Measurements from ENCODE around the gene C2CD3. TPM values are rescaled to one million over a fixed set of nuclear protein-coding genes. Genes with fewer than 3 reads are reported as not detected.

The C2CD3 gene
- total and polyA plus RNA-seq, 2 experiments from 2014 or later, result 7.3 to 9.2 TPM

- Histone ChIP-seq H3K9ac (no peak overlapping the region), H3K36me3 (ENCODE audit: low read depth) (peaks cover 52% of the 10 kb centered on the region), H3K9me2 (ENCODE audit: insufficient read depth) (no peaks in the 10 kb centered on the region; the same call in 1 of the 2 replicates), H3K4me2 (ENCODE audit: unreplicated experiment) (no peak overlapping the region), H3K79me2 (ENCODE audit: insufficient read depth) (peaks cover 25% of the 10 kb centered on the region), H3F3A (ENCODE audit: insufficient read depth) (no peaks in the 10 kb centered on the region), H3K27me3 (replicated peaks; ENCODE audit: insufficient read depth) (no peaks in the 10 kb centered on the region), H2AFZ (no peak overlapping the region), H4K20me1 (ENCODE audit: insufficient read depth) (no peaks in the 10 kb centered on the region), H3K9me3 (ENCODE audit: low read depth) (no peaks in the 10 kb centered on the region), H3K4me1 (ENCODE audit: insufficient read depth) (no peaks in the 10 kb centered on the region), H3K27ac (no peak overlapping the region), H3K4me3 (no peak overlapping the region)
- TF ChIP-seq EZH2phosphoT487 (IDR thresholded peaks at IDR 0.05; ENCODE audit: insufficient read depth, low read depth) (no peak), EZH2 (IDR thresholded peaks at IDR 0.05; ENCODE audit: insufficient read depth, poor library complexity, severe bottlenecking) (no peak)
- 85 to 95% methylated on average over 1 of the region's 1 CpG for WGBS, 2 experiments (ENCODE audit: low coverage in 1 of 2, low lambda C conversion rate in 2 of 2, missing lambda C conversion rate in 2 of 2)
- DNase-seq, result no peak
- in situ Hi-C loops (cut with MboI), result no loop called here
Measured at GRCh38 chr11:74206746-74207145, 35.9 kb upstream of the C2CD3 start.

GRCh38 chr11:74205181-74205580 is 34.4 kb upstream of the C2CD3 start:
- Histone ChIP-seq H3F3A (ENCODE audit: insufficient read depth) (no peaks in the 10 kb centered on the region), H3K4me1 (ENCODE audit: insufficient read depth) (no peaks in the 10 kb centered on the region), H3K27ac (no peak overlapping the region), H4K20me1 (ENCODE audit: insufficient read depth) (no peaks in the 10 kb centered on the region), H3K9me2 (ENCODE audit: insufficient read depth) (no peaks in the 10 kb centered on the region), H3K9me3 (ENCODE audit: low read depth) (no peaks in the 10 kb centered on the region), H3K79me2 (ENCODE audit: insufficient read depth) (peaks cover 41% of the 10 kb centered on the region), H2AFZ (no peak overlapping the region), H3K4me3 (no peak overlapping the region), H3K27me3 (replicated peaks; ENCODE audit: insufficient read depth) (no peaks in the 10 kb centered on the region), H3K36me3 (ENCODE audit: low read depth) (peaks cover 36% of the 10 kb centered on the region), H3K9ac (no peak overlapping the region), H3K4me2 (ENCODE audit: unreplicated experiment) (no peak overlapping the region)
- no peak for TF ChIP-seq EZH2phosphoT487 (IDR thresholded peaks at IDR 0.05; ENCODE audit: insufficient read depth, low read depth)
- no peak for TF ChIP-seq EZH2 (IDR thresholded peaks at IDR 0.05; ENCODE audit: insufficient read depth, poor library complexity, severe bottlenecking)
- no peak for DNase-seq
- in situ Hi-C loops (cut with MboI), result no loop called here
- 94 to 100% methylated on average over 1 of the region's 1 CpG for WGBS, 2 experiments (ENCODE audit: low coverage in 1 of 2, low lambda C conversion rate in 2 of 2, missing lambda C conversion rate in 2 of 2)

- Histone ChIP-seq H3K79me2 (ENCODE audit: insufficient read depth) (peaks cover 45% of the 10 kb centered on the region), H3K4me1 (ENCODE audit: insufficient read depth) (no peaks in the 10 kb centered on the region), H4K20me1 (ENCODE audit: insufficient read depth) (no peaks in the 10 kb centered on the region), H2AFZ (no peak overlapping the region), H3K4me3 (no peak overlapping the region), H3K36me3 (ENCODE audit: low read depth) (peaks cover 35% of the 10 kb centered on the region), H3K27me3 (replicated peaks; ENCODE audit: insufficient read depth) (no peaks in the 10 kb centered on the region), H3K4me2 (ENCODE audit: unreplicated experiment) (no peak overlapping the region), H3K27ac (no peak overlapping the region), H3F3A (ENCODE audit: insufficient read depth) (no peaks in the 10 kb centered on the region), H3K9ac (no peak overlapping the region), H3K9me2 (ENCODE audit: insufficient read depth) (no peaks in the 10 kb centered on the region), H3K9me3 (ENCODE audit: low read depth) (no peaks in the 10 kb centered on the region)
- in situ Hi-C loops (cut with MboI), result no loop called here
- DNase-seq, result no peak
- 98 to 100% methylated on average over 1 of the region's 1 CpG for WGBS, 2 experiments (ENCODE audit: low coverage in 1 of 2, low lambda C conversion rate in 2 of 2, missing lambda C conversion rate in 2 of 2)
- TF ChIP-seq EZH2phosphoT487 (IDR thresholded peaks at IDR 0.05; ENCODE audit: insufficient read depth, low read depth) (no peak), EZH2 (IDR thresholded peaks at IDR 0.05; ENCODE audit: insufficient read depth, poor library complexity, severe bottlenecking) (no peak)
Measured at GRCh38 chr11:74204701-74205100, 33.9 kb upstream of the C2CD3 start.

GRCh38 chr11:74203966-74204365 is 33.2 kb upstream of the C2CD3 start:
- WGBS, 2 experiments (ENCODE audit: low coverage in 1 of 2, low lambda C conversion rate in 2 of 2, missing lambda C conversion rate in 2 of 2), result 97 to 100% methylated on average over 2 of the region's 2 CpGs
- no peaks in the 10 kb centered on the region for H3K9me2 ChIP-seq (ENCODE audit: insufficient read depth)
- no peak overlapping the region for H2AFZ ChIP-seq
- H3K4me3 ChIP-seq, result no peak overlapping the region
- peaks cover 27% of the 10 kb centered on the region for H3K36me3 ChIP-seq (ENCODE audit: low read depth)
- TF ChIP-seq EZH2 (IDR thresholded peaks at IDR 0.05; ENCODE audit: insufficient read depth, poor library complexity, severe bottlenecking), result no peak
- no peak for TF ChIP-seq EZH2phosphoT487 (IDR thresholded peaks at IDR 0.05; ENCODE audit: insufficient read depth, low read depth)
- no peaks in the 10 kb centered on the region for H3K4me1 ChIP-seq (ENCODE audit: insufficient read depth)
- no peaks in the 10 kb centered on the region for H4K20me1 ChIP-seq (ENCODE audit: insufficient read depth)
- in situ Hi-C loops (cut with MboI), result no loop called here
- no peak overlapping the region for H3K9ac ChIP-seq
- no peaks in the 10 kb centered on the region for H3F3A ChIP-seq (ENCODE audit: insufficient read depth)
- no peak overlapping the region for H3K27ac ChIP-seq
- H3K9me3 ChIP-seq (ENCODE audit: low read depth), result no peaks in the 10 kb centered on the region
- H3K27me3 ChIP-seq (replicated peaks; ENCODE audit: insufficient read depth), result no peaks in the 10 kb centered on the region
- peaks cover 53% of the 10 kb centered on the region for H3K79me2 ChIP-seq (ENCODE audit: insufficient read depth)
- no peak overlapping the region for H3K4me2 ChIP-seq (ENCODE audit: unreplicated experiment)
- DNase-seq, result no peak
